K562 (cell line): ENCODE measurements around the gene FGFR1OP2.

Source experiments
- CBX2 ChIP-seq: fragments of 200-600 bp; sonication (generic); IDR thresholded peaks from one replicate; pipeline ENCODE4 v1.6.1; 2012; ENCODE audit warnings: mild to moderate bottlenecking, low read length, inconsistent platforms; ENCODE audit not compliant: insufficient read depth, poor library complexity, severe bottlenecking
- EP300 ChIP-seq: IDR thresholded peaks from 2 replicates; pipeline ENCODE4 v1.6.1; 2012; ENCODE audit warnings: low read length, improper control_type of control experiment
- EWSR1 ChIP-seq: fragments of 450-650 bp; IDR thresholded peaks from 2 replicates; pipeline ENCODE4 v1.6.1; 2018; ENCODE audit warnings: borderline replicate concordance, mild to moderate bottlenecking, low read depth, moderate library complexity; ENCODE audit not compliant: partially characterized antibody
- TF ChIP-seq, protein P1 (sequence below), 3 experiments: IDR thresholded peaks in 2 of 3; conservative IDR thresholded peaks in 1 of 3; 2 replicates each; pipeline ENCODE4 v1.5.1; 2011 to 2012; ENCODE audit warnings: low read length in 3 of 3, mild to moderate bottlenecking in 3 of 3, control low read depth in 2 of 3, improper control_type of control experiment in 1 of 3, inconsistent platforms in 1 of 3, low read depth in 1 of 3, mixed read lengths in 1 of 3, moderate library complexity in 1 of 3; ENCODE audit not compliant: insufficient read depth in 2 of 3
- TF ChIP-seq, protein P2 (sequence below): fragments of 450-650 bp; IDR thresholded peaks from 2 replicates; pipeline ENCODE4 v1.6.1; 2016; ENCODE audit warnings: antibody characterized with exemption

DNA sequence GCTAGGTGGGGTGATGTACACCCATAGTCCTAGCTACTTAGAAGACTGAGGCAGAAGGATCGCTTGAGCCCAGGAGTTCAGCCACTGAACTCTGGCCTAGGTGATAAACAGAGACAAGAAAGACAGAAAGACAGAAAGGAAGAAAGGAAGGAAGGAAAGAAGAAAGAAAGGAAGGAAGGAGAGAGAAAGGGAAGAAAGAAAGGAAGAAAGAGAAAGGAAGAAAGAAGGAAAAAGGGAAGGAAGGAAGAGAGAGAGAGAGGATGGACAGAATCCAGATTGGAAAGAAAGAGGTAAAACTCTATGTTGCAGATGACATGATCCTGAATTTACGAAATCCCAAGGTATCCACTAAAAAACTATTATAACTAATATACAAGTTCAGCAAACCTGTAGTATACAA, 8.7 kb upstream of the FGFR1OP2 start:
- TF ChIP-seq CBX2 (no peak), EWSR1 (no peak), EP300 (no peak)
- TF ChIP-seq, protein P1, sequence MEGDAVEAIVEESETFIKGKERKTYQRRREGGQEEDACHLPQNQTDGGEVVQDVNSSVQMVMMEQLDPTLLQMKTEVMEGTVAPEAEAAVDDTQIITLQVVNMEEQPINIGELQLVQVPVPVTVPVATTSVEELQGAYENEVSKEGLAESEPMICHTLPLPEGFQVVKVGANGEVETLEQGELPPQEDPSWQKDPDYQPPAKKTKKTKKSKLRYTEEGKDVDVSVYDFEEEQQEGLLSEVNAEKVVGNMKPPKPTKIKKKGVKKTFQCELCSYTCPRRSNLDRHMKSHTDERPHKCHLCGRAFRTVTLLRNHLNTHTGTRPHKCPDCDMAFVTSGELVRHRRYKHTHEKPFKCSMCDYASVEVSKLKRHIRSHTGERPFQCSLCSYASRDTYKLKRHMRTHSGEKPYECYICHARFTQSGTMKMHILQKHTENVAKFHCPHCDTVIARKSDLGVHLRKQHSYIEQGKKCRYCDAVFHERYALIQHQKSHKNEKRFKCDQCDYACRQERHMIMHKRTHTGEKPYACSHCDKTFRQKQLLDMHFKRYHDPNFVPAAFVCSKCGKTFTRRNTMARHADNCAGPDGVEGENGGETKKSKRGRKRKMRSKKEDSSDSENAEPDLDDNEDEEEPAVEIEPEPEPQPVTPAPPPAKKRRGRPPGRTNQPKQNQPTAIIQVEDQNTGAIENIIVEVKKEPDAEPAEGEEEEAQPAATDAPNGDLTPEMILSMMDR (IDR thresholded peaks at IDR 0.05 in 2 of 3, conservative IDR thresholded peaks at IDR 0.05 in 1 of 3; ENCODE audit: insufficient read depth in 2 of 3, low read depth in 1 of 3, low read length in 3 of 3), result no peak
- TF ChIP-seq, protein P2, sequence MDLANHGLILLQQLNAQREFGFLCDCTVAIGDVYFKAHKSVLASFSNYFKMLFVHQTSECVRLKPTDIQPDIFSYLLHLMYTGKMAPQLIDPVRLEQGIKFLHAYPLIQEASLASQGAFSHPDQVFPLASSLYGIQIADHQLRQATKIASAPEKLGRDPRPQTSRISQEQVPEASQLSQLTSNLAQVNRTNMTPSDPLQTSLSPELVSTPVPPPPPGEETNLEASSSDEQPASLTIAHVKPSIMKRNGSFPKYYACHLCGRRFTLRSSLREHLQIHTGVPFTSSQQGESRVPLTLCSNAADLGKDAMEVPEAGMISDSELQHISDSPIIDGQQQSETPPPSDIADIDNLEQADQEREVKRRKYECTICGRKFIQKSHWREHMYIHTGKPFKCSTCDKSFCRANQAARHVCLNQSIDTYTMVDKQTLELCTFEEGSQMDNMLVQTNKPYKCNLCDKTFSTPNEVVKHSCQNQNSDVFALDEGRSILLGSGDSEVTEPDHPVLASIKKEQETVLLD, result no peak
